HG03045 (cell line): ENCODE measurements around the gene ANKRD13D.
A peak's percentile ranks its signal among the peaks of the same experiment; 100 is the strongest.
"Not testable (repeated sequence)": the region's sequence is repeated elsewhere in the genome, so short reads cannot be mapped to it uniquely, and the experiment has no call there.

Experiments
- ATAC-seq: cut with Tn5 transposase; IDR thresholded peaks from one replicate; pipeline ENCODE4 v1.9.1; 2021; ENCODE audit warnings: mild to moderate bottlenecking, moderate library complexity; ENCODE audit not compliant: unreplicated experiment

ANKRD13D gene

DNA sequence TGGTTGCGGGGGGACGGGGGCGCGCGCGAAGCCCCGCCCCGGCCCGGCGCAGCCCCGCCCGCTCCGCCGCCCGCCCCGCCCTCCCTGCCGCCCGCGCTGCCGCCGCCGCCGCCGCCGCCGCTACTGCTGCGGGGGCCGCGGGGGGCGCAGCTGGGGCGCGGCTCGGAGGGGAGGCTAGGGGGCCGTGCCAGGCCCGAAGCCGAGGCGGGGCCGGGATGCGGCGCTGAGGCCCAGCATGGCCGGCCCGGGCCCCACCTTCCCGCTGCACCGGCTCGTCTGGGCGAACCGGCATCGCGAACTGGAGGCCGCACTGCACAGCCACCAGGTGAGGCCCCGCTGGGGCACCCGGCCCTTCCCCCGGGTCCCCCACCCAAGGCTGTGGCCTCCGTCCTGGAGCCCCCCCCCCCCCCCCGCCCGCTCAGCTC lies at the start of gene ANKRD13D:
Gene ANKRD13D, plus strand, starts transcription at position 78 of the 425 bp plus-strand sequence. Its CDS starts 158 bp downstream, at position 236.
- peak; percentile 44 for ATAC-seq

- peak; percentile 88 for ATAC-seq
Measured at GRCh38 chr11:67239783-67240575, 49.1 kb upstream of the ANKRD13D start.

DNA sequence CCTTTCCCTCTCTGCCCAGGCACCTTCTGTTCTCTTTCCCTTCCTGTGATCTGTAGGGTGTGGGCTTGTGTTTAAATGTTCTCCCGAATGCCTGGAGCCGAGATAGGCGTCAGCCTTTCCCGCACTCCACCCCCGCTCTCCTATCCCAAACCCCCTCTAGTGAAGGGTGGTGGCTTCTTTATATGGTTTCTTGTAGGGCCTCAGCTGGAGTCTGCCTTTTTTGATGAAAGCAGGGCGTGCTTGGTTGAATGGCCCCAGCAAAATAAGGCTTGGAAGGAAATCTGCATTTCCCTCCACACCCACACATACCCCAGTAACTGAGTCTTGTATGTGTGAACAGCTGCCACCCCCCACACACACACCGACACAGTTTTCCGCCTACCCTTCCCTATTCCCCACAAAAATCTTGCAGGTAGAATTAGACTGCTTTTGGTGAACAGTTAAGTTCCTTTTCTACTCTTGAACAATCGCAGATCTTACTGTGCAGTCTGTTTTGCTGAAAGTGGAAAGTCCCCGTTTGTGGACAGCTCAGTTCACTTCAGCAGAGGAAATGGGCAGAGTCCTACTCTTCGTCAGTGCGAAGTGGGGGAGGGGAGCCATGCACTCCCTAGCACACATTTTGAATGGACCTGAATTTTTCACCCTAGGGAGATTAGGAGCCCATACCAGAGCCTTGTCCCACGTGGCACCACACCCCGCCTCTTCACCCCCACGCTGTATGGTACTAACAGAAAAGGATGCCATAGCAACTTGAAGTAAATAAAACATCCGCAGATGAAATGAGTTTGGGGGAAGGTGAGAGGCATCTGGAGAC lies 48.3 kb upstream of the ANKRD13D start:
- no peak for ATAC-seq

GRCh38 chr11:67242548-67242947 lies 46.6 kb upstream of the ANKRD13D start:
- no peak for ATAC-seq

GRCh38 chr11:67243051-67243450 lies 46.1 kb upstream of the ANKRD13D start:
- ATAC-seq: no peak

- no peak for ATAC-seq
Measured at GRCh38 chr11:67245046-67245445, 44.1 kb upstream of the ANKRD13D start.

GRCh38 chr11:67247946-67248550 lies 41.1 kb upstream of the ANKRD13D start:
- no peak for ATAC-seq

- no peak for ATAC-seq
Measured at GRCh38 chr11:67248653-67249052, 40.5 kb upstream of the ANKRD13D start.

DNA sequence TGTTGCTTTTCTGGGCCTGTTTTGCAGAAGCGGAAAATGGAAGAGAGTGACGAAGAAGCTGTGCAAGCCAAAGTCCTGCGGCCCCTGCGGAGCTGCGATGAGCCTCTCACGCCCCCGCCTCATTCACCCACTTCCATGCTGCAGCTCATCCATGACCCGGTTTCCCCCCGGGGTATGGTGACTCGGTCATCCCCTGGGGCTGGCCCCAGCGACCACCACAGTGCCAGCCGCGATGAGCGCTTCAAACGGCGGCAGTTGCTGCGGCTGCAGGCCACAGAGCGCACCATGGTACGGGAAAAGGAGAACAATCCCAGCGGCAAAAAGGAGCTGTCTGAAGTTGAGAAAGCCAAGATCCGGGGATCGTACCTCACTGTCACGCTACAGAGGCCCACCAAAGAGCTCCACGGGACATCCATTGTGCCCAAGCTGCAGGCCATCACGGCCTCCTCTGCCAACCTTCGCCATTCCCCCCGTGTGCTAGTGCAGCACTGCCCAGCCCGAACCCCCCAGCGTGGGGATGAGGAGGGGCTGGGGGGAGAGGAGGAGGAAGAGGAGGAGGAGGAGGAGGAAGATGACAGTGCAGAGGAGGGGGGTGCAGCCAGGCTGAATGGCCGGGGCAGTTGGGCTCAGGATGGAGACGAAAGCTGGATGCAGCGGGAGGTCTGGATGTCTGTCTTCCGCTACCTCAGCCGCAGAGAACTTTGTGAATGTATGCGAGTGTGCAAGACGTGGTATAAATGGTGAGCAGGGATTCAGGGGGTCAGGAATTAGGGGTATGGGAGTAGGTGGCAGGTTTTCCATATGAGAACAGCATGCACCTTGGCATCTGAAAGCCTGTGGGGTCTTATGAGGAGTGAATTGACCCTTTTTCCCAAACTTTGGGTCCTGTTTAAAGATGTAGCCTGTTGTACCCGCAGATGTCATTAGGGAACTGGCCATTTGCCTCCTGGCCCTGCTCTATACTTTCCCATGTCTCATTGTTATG lies 38.8 kb upstream of the ANKRD13D start:
- no peak for ATAC-seq

DNA sequence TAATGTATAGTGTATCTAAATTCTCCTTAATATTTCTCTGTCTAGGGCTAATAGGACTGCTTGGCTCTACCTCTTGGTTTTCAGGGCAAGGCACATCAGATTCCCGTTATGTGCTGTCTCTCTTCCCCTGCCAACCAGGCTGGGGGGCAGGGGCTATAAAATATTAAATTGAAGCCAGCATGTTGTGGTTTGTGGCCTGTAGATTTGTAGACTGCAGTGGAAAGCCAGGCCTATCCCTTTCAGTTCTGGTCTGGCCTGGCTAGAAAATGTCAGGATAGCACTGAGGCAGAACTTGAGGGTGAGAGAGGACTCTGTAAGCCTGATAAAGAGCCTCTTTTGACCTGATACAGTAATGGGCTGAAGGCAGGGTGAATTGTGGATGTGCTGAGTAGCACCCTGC lies 37.3 kb upstream of the ANKRD13D start:
- ATAC-seq: no peak

GRCh38 chr11:67252831-67253239 lies 36.3 kb upstream of the ANKRD13D start:
- ATAC-seq: no peak

DNA sequence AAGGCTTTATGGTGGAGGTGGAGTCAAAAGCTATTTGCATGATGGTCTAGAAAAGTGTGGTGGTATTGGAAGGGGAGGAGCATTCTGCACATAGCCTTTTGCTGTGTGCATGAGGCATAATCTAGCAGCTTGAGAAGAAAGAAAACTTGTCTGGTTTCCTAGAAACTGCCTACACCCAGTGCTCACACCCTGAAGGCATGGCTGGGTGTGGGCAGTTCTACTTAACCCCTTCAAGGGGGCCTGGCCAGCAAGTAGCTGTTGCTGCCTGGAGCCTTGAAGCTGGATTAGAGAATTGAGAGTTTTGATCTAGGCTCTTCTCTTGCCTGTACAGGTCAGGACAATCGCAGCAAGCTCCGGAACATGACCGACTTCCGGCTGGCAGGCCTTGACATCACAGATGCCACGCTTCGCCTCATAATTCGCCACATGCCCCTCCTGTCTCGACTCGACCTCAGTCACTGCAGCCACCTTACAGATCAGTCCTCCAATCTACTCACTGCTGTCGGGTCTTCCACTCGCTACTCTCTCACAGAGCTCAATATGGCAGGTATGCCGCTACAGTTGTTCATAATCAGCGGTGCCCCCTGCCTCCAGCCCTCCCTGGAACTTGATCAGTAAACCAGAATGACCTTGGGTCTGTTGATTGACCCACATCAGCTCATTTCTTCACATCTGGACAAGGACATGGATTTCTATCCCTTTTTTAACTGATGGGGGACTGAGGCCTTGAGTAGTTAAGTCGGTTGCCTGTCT lies 35.1 kb upstream of the ANKRD13D start:
- ATAC-seq: no peak

DNA sequence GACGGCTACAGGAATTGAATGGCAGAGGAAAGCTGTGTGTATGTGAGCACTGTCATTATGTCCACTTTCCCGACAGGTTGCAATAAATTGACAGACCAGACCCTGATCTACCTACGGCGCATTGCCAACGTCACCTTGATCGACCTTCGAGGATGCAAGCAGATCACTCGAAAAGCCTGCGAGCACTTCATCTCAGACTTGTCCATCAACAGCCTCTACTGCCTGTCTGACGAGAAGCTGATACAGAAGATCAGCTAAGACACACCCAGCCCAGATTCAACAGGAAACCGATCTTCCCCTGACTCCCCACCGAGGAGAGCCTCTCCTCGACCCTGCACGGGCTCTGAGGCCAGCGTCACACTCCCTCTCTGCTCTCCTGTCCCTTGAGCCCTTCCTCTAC lies 34.3 kb upstream of the ANKRD13D start:
- no peak for ATAC-seq

DNA sequence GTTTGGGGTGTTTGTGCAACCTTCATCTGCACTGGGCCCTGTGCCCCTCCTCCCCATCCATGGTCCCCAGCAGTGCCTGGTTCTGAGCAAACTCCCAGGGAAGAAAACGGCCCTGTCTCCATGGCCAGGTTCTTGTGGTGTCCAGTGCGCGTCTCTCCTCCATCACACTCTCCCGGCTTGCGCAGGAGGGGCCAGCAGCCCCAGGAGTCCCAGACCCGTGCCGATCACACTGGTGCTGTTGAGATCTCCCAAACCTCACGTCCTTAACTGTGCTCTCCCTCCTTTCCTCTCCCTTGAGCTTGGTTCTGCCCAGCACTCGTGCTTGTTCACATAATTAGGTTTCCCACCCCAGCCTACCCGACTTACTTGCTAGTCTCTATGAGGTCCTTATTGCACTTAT lies 33.8 kb upstream of the ANKRD13D start:
- ATAC-seq: no peak

GRCh38 chr11:67255864-67256263 lies 33.2 kb upstream of the ANKRD13D start:
- ATAC-seq: no peak

DNA sequence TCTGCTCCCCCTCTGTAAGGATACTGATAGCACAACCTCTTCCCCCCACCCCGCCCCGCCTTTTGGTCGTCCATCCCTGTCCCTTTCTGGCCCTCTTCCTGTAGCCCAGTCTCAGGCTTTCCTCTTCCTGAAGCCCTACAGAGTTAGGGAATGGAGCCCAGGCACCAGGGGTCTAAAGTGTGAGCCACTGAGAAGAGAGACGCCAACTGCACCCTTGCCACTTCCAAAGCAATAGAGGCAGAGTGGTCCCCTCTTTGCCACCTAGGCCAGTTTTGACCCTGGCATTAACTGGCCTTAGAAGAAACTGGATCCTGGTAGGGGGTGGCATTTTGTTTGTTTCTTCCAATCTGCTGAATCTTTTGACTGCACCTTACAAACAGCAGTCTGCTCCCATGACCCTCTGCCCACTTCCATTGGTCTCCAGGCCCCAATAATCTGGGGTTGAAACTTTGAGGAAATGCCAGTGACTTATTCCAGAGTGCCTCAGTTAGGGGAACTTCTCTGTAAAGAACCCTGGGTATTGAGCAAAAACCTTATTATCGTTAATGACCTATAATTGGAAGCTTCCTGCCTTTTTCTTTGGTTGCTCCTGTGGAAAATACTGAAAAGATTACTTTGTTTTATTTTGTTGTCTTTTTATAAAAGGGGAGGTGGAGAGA lies 32.5 kb upstream of the ANKRD13D start:
- ATAC-seq: no peak

DNA sequence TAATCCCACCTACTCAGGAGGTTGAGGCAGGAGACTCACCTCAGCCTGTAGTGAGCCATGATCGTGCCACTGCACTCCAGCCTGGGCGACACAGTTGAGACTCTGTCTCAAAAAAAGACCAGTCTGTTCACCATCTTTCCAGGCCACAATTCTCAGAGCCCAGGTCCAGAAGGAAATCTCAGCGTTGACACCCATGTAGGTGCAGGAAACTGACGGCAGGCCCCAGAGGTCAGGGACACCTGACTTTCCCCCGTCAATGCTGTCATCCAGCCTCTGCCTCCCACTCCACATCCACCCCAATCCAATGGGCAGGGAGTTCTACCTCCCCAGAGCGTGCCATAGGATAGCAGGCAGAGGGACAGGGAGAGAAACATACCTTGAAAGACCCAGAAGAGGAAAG lies 28.7 kb upstream of the ANKRD13D start:
- no peak for ATAC-seq

DNA sequence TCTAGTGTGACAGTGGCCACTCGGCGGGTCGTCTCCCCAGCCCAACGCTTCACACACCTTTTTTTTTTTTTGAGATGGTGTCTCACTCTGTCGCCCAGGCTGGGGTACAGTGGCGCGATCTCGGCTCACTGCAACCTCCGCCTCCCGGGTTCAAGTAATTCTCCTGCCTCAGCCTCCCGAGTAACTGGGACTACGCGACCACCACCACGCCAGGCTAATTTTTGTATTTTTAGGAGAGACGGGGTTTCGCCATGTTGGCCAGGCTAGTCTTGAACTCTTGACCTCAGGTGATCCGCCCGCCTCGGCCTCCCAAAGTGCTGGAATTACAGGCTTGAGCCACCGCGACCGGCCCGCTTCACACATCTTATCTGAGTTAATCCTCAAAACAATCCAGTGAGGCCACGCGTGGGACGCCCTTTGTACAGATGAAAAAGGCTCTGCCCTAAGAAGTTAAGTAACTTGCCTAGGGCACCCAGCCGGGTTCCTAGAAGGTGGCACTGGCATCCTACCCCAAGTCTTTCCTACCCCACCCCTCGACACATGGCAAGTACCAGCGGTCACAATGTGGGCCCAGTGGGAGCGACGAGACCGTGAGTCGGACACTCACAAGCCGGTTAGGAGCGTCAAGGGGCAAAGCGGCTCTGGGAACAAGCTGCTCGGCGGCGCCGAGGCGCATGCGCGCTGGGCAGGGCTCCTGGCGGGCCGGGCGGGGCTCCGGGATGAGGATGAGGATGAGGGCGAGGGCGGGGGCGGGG lies 28.0 kb upstream of the ANKRD13D start:
- not testable (repeated sequence) for ATAC-seq

DNA sequence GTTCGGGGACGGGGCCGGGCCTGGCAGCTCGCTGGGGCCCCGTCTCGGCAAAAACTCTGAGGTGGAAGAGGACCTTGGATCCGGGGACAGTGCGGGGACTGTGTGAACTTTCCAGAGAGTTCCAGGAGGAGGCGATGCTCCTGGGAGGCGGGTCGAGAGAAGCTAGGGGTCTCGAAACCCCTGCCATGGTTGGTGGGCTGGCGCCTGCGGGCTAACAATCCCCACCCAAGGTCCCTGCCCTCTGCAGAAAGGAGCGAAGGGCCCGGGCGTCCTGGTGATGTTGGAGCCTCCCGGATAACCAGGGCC lies 27.5 kb upstream of the ANKRD13D start:
- no peak for ATAC-seq
